A673 (cell line): ENCODE data around the gene PPP2R5D. TPM values are rescaled to one million over a fixed set of nuclear protein-coding genes. Genes with fewer than 3 reads are reported as not detected.

Experiments used
- BruUV-seq: library from RNA; stranded (reverse); fragments of 400-500 nt; replicated peaks from 2 replicates; lab custom pipeline; 2021; lab: Mats Ljungman, UMichigan
- CTCF ChIA-PET: fragments of 300-600 bp; sonication (Branson Sonifier 250); formaldehyde crosslinking; loops from one replicate; lab custom pipeline; 2022; ENCODE audit warnings: antibody characterized with exemption; lab: Charles Lee
- POLR2A ChIA-PET: fragments of 300-600 bp; sonication (Branson Sonifier 250); formaldehyde crosslinking; loops from one replicate; lab custom pipeline; 2022; ENCODE audit warnings: antibody characterized with exemption; ENCODE audit not compliant: low non-redundant PET; lab: Charles Lee
- DNase-seq: peaks from one replicate; pipeline ENCODE4 v3.0.0-alpha.2; 2015; ENCODE audit warnings: low spot score
- H3K27ac ChIP-seq: fragments of 200-600 bp; sonication (generic); 2 replicates; pipeline ENCODE4 v1.5.1; 2016; ENCODE audit warnings: mixed run types, low read depth, mild to moderate bottlenecking, mixed read lengths, antibody characterized with exemption, low read length; ENCODE audit not compliant: poor library complexity, severe bottlenecking
- H3K27me3 ChIP-seq: fragments of 200-600 bp; sonication (generic); replicated peaks from 2 replicates; pipeline ENCODE4 v1.6.1; 2017; ENCODE audit warnings: mixed run types, low read depth, mild to moderate bottlenecking, mixed read lengths, antibody characterized with exemption, low read length; ENCODE audit not compliant: insufficient read depth, poor library complexity
- H3K36me3 ChIP-seq: fragments of 200-600 bp; sonication (generic); 2 replicates; pipeline ENCODE4 v1.6.1; 2016; ENCODE audit warnings: mixed run types, mild to moderate bottlenecking, mixed read lengths, antibody characterized with exemption, low read length; ENCODE audit not compliant: insufficient read depth, poor library complexity, severe bottlenecking
- H3K4me1 ChIP-seq: fragments of 200-600 bp; sonication (generic); 2 replicates; pipeline ENCODE4 v1.6.1; 2017; ENCODE audit warnings: mixed run types, mild to moderate bottlenecking, mixed read lengths, antibody characterized with exemption, low read length; ENCODE audit not compliant: insufficient read depth, poor library complexity, severe bottlenecking
- H3K4me3 ChIP-seq: fragments of 200-600 bp; sonication (generic); 2 replicates; pipeline ENCODE4 v1.5.1; 2016; ENCODE audit warnings: low read depth, mixed run types, mild to moderate bottlenecking, mixed read lengths, low read length; ENCODE audit not compliant: poor library complexity, severe bottlenecking
- H3K9me3 ChIP-seq: fragments of 200-600 bp; sonication (generic); 2 replicates; pipeline ENCODE4 v1.6.1; 2016; ENCODE audit warnings: mixed run types, low read depth, mild to moderate bottlenecking, mixed read lengths, antibody characterized with exemption, low read length; ENCODE audit not compliant: poor library complexity, severe bottlenecking
- CTCF ChIP-seq: fragments of 300-800, 200-600 bp; sonication (generic); conservative IDR thresholded peaks from 2 replicates; pipeline ENCODE4 v1.5.1; 2017; ENCODE audit warnings: low read depth, mild to moderate bottlenecking, antibody characterized with exemption, low read length, moderate library complexity, mixed read lengths
- EZH2 ChIP-seq: fragments of 200-600 bp; sonication (generic); IDR thresholded peaks from 2 replicates; pipeline ENCODE4 v1.6.1; 2017; ENCODE audit warnings: borderline replicate concordance, low read depth, mild to moderate bottlenecking, mixed read lengths, antibody characterized with exemption, low read length; ENCODE audit not compliant: poor library complexity, severe bottlenecking
- intact Hi-C: fragments of 100-400 bp; cut with micrococcal nuclease; formaldehyde crosslinking; loops from one replicate; pipeline ENCODE4 v1.10.0; 2022; ENCODE audit not compliant: unreplicated experiment
- total RNA-seq: library from RNA; stranded (reverse); gene quantifications from 2 replicates; pipeline ENCODE4 v1.2.3, GENCODE V29; 2021

PPP2R5D gene
- total RNA-seq, 1 experiment from 2014 or later, result 73.6 TPM

- TF ChIP-seq CTCF (no peak), EZH2 (no peak)
- Histone ChIP-seq H3K27ac (peak overlapping the region; percentile 92), H3K9me3 (no peaks in the 10 kb centered on the region), H3K4me3 (peak overlapping the region; percentile 90), H3K27me3 (no peaks in the 10 kb centered on the region), H3K36me3 (peaks cover 14% of the 10 kb centered on the region), H3K4me1 (peaks cover 7% of the 10 kb centered on the region)
- intact Hi-C loops, result no loop called here
- CTCF ChIA-PET, result interaction anchor here (0.6 kb wide), 1 partner anchor 75 kb away, joined by 4 read pairs; no protein-coding TSS in a partner anchor
- no TSS peak for BruUV-seq
- peak; percentile 30 for DNase-seq
- POLR2A ChIA-PET, result no interaction called here
These were observed 630 bp downstream of the PPP2R5D start for GRCh38 chr6:42984924-42985475.

GRCh38 chr6:42987533-42988451 is 3.4 kb downstream of the PPP2R5D start:
- TF ChIP-seq CTCF, result no peak
- TF ChIP-seq EZH2, result no peak
- Histone ChIP-seq H3K27me3 (no peaks in the 10 kb centered on the region), H3K9me3 (no peaks in the 10 kb centered on the region), H3K36me3 (peaks cover 16% of the 10 kb centered on the region), H3K27ac (no peak overlapping the region), H3K4me3 (no peak overlapping the region), H3K4me1 (peaks cover 7% of the 10 kb centered on the region)
- ChIA-PET POLR2A (no interaction called here), CTCF (no interaction called here)
- no TSS peak for BruUV-seq
- no peak for DNase-seq
- intact Hi-C loops, result no loop called here

GRCh38 chr6:42988486-42989020 is 4.2 kb downstream of the PPP2R5D start:
- H3K4me1 ChIP-seq, result peaks cover 7% of the 10 kb centered on the region
- POLR2A ChIA-PET, result interaction anchor here (0.6 kb wide), 1 partner anchor 1822 kb away, joined by 3 read pairs; no protein-coding TSS in a partner anchor
- CTCF ChIA-PET, result no interaction called here
- no peak for TF ChIP-seq EZH2
- TF ChIP-seq CTCF, result no peak
- no peak overlapping the region for H3K27ac ChIP-seq
- no TSS peak for BruUV-seq
- H3K27me3 ChIP-seq, result no peaks in the 10 kb centered on the region
- no peaks in the 10 kb centered on the region for H3K9me3 ChIP-seq
- peaks cover 16% of the 10 kb centered on the region for H3K36me3 ChIP-seq
- DNase-seq, result no peak
- intact Hi-C loops, result no loop called here
- H3K4me3 ChIP-seq, result no peak overlapping the region
